Measurements from ENCODE around the gene NRXN2.

NRXN2 gene

GRCh38 chr11:64723907-64724862 lies 1.2 kb upstream of the NRXN2 start:
- no peak for DNase-seq (ENCODE audit: low spot score)
- no peak for TF ChIP-seq CTCF (IDR thresholded peaks at IDR 0.05; ENCODE audit: extremely low read depth, missing control alignments)

- no peak for TF ChIP-seq CTCF (IDR thresholded peaks at IDR 0.05; ENCODE audit: extremely low read depth, missing control alignments)
- DNase-seq (ENCODE audit: low spot score), result no peak
Observed at GRCh38 chr11:64722141-64723065, 594 bp downstream of the NRXN2 start.

- TF ChIP-seq CTCF (IDR thresholded peaks at IDR 0.05; ENCODE audit: extremely low read depth, missing control alignments), result no peak
- DNase-seq (ENCODE audit: low spot score), result no peak
Observed at GRCh38 chr11:64721359-64721699, 1.7 kb downstream of the NRXN2 start.

- no peak for TF ChIP-seq CTCF (IDR thresholded peaks at IDR 0.05; ENCODE audit: extremely low read depth, missing control alignments)
Observed at GRCh38 chr11:64720640-64721358, 2.2 kb downstream of the NRXN2 start.

GRCh38 chr11:64720167-64720566 lies 2.8 kb downstream of the NRXN2 start:
- no peak for DNase-seq (ENCODE audit: low spot score)
- no peak for TF ChIP-seq CTCF (IDR thresholded peaks at IDR 0.05; ENCODE audit: extremely low read depth, missing control alignments)

More at GRCh38 chr11:64720640-64721358, 2.2 kb downstream of the NRXN2 start:
- no peak for DNase-seq (ENCODE audit: low spot score)

GRCh38 chr11:64719406-64719805 lies 3.6 kb downstream of the NRXN2 start:
- TF ChIP-seq CTCF (IDR thresholded peaks at IDR 0.05; ENCODE audit: extremely low read depth, missing control alignments), result no peak

More at GRCh38 chr11:64719406-64719805, 3.6 kb downstream of the NRXN2 start:
- no peak for DNase-seq (ENCODE audit: low spot score)
